ENCODE results near the gene FAM3C. TPM values are rescaled to one million over a fixed set of nuclear protein-coding genes. Genes with fewer than 3 reads are reported as not detected.
A peak's percentile ranks its signal among the peaks of the same experiment; 100 is the strongest.

The FAM3C gene
- total RNA-seq, 2 experiments from 2014 or later: 7.9 to 10.5 TPM

DNA sequence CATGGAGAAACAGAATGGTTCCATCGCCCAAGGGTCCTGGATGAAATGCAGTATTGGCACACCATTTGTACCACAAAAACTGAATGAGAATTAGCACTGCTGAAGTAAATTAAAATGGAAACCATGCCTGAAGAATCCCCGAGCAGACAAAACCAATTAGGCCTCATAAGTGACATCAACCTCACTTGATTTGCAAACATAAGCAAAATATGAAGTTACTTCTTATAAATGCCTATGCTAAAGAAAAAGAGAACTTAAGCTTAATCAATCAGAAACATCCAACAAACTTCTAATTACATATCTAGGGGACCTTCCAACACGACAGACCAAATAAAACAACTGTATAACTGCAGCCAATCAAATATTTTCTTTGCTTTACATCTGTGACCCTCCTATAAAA lies 4.4 kb downstream of the FAM3C start:
- peaks cover 70% of the 10 kb centered on the region for H3K4me1 Mint-ChIP-seq (ENCODE audit: low read depth)
- POLR2A ChIA-PET: interaction anchor here (1.0 to 2.1 kb wide), 3 partner anchors 19 to 155 kb away, joined by 4 to 5 read pairs (median 5); no protein-coding TSS in a partner anchor
- Histone ChIP-seq H3K4me3 (ENCODE audit: low read length) (no peak overlapping the region), H3K36me3 (ENCODE audit: insufficient read depth, low read length) (no peaks in the 10 kb centered on the region), H3K9me3 (ENCODE audit: control insufficient read depth in 1 of 2, insufficient read depth in 1 of 2, low read length in 2 of 2) (no peaks in the 10 kb centered on the region), H3K27ac (ENCODE audit: low read depth in 1 of 2, low read length in 2 of 2) (no peak overlapping the region), H3K27me3 (ENCODE audit: control insufficient read depth in 1 of 2, insufficient read depth in 2 of 2, low read length in 2 of 2) (no peaks in the 10 kb centered on the region), H3K4me1 (ENCODE audit: insufficient read depth, low read length) (peaks cover 4% of the 10 kb centered on the region)
- ATAC-seq (ENCODE audit: poor library complexity) (no peak), DNase-seq (no peak)
- no peaks in the 10 kb centered on the region for H3K36me3 Mint-ChIP-seq (ENCODE audit: low read depth)
- H3K9me3 Mint-ChIP-seq: no peaks in the 10 kb centered on the region
- intact Hi-C loops (cut with DNase I, micrococcal nuclease): loop anchor here in 1 of 2 experiments (2.0 to 10.0 kb wide), 2 partner anchors 23 to 407 kb away; partner anchors contain the start of gene CPED1
- TF ChIP-seq, protein P1, sequence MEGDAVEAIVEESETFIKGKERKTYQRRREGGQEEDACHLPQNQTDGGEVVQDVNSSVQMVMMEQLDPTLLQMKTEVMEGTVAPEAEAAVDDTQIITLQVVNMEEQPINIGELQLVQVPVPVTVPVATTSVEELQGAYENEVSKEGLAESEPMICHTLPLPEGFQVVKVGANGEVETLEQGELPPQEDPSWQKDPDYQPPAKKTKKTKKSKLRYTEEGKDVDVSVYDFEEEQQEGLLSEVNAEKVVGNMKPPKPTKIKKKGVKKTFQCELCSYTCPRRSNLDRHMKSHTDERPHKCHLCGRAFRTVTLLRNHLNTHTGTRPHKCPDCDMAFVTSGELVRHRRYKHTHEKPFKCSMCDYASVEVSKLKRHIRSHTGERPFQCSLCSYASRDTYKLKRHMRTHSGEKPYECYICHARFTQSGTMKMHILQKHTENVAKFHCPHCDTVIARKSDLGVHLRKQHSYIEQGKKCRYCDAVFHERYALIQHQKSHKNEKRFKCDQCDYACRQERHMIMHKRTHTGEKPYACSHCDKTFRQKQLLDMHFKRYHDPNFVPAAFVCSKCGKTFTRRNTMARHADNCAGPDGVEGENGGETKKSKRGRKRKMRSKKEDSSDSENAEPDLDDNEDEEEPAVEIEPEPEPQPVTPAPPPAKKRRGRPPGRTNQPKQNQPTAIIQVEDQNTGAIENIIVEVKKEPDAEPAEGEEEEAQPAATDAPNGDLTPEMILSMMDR (IDR thresholded peaks at IDR 0.05): no peak
- H3K27ac Mint-ChIP-seq: peak overlapping the region; percentile 6
- H3K27me3 Mint-ChIP-seq: no peaks in the 10 kb centered on the region
- CTCF ChIA-PET: no interaction called here
- peak overlapping the region; percentile 23 for H3K4me3 Mint-ChIP-seq

DNA sequence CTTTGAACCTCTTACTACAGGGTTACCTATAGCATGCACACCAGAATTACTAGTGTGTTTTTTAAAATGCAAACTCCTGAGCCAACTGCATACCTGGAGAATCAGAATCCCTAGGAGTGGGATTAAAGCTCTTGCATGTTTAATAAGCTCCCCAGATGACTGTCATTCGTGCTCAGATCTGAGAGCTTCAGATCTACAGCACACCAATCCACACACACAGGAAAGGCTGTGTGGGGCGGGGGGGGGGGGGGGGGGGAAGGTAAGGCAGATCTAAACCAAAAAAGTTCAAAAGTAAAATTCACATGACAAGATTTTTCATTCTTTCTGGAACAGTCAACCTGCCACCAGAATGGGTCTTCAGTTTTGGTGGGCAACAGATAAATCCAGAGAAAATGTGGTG lies 5.5 kb downstream of the FAM3C start:
- Mint-ChIP-seq H3K4me1 (ENCODE audit: low read depth) (peaks cover 81% of the 10 kb centered on the region), H3K9me3 (no peaks in the 10 kb centered on the region), H3K27ac (peak overlapping the region; percentile 16), H3K27me3 (no peaks in the 10 kb centered on the region), H3K4me3 (no peak overlapping the region), H3K36me3 (ENCODE audit: low read depth) (no peaks in the 10 kb centered on the region)
- peaks cover 4% of the 10 kb centered on the region for H3K4me1 ChIP-seq (ENCODE audit: insufficient read depth, low read length)
- ATAC-seq (ENCODE audit: poor library complexity) (peak; percentile 29), DNase-seq (peak in 2 of 14 experiments; percentile 12 to 24)
- CTCF ChIA-PET: no interaction called here
- TF ChIP-seq, protein P1 (IDR thresholded peaks at IDR 0.05): no peak
- no peaks in the 10 kb centered on the region for H3K9me3 ChIP-seq (ENCODE audit: control insufficient read depth in 1 of 2, insufficient read depth in 1 of 2, low read length in 2 of 2)
- POLR2A ChIA-PET: interaction anchor here (0.6 to 2.1 kb wide), 4 partner anchors 18 to 273 kb away, joined by 3 to 5 read pairs (median 4); no protein-coding TSS in a partner anchor
- H3K27me3 ChIP-seq (ENCODE audit: control insufficient read depth in 1 of 2, insufficient read depth in 2 of 2, low read length in 2 of 2): no peaks in the 10 kb centered on the region
- no peak overlapping the region for H3K4me3 ChIP-seq (ENCODE audit: low read length)
- intact Hi-C loops (cut with DNase I, micrococcal nuclease): loop anchor here in 1 of 2 experiments (10.0 kb wide), 1 partner anchor 406 kb away; the partner anchor contains the start of gene CPED1
- no peak overlapping the region for H3K27ac ChIP-seq (ENCODE audit: low read depth in 1 of 2, low read length in 2 of 2)
- H3K36me3 ChIP-seq (ENCODE audit: insufficient read depth, low read length): no peaks in the 10 kb centered on the region

DNA sequence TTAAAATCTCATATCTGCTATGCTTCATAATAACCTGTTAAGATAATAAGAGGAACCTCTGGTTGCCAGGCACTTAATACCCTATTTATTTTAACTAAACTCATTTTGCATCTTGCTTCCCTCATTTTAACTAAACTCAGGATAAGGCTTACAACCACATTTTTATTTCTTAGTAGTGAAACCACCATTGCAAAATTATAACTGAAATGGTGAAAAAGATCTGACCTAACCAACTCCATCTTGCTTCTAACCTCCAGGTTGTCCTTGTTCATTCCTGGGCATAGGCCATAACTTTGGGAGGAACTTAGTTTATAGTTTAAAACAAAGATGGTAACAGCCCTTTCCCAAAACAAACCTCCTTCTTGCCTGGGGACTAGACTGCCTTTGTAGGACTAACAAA lies 6.0 kb downstream of the FAM3C start:
- H3K9me3 ChIP-seq (ENCODE audit: control insufficient read depth in 1 of 2, insufficient read depth in 1 of 2, low read length in 2 of 2): no peaks in the 10 kb centered on the region
- Mint-ChIP-seq H3K4me3 (no peak overlapping the region), H3K27ac (peak overlapping the region; percentile 16), H3K9me3 (no peaks in the 10 kb centered on the region), H3K27me3 (no peaks in the 10 kb centered on the region), H3K36me3 (ENCODE audit: low read depth) (no peaks in the 10 kb centered on the region), H3K4me1 (ENCODE audit: low read depth) (peaks cover 82% of the 10 kb centered on the region)
- peaks cover 4% of the 10 kb centered on the region for H3K4me1 ChIP-seq (ENCODE audit: insufficient read depth, low read length)
- POLR2A ChIA-PET: interaction anchor here (0.6 to 2.1 kb wide), 2 partner anchors 48 to 273 kb away, joined by 3 to 5 read pairs; no protein-coding TSS in a partner anchor
- no peak overlapping the region for H3K4me3 ChIP-seq (ENCODE audit: low read length)
- no peak overlapping the region for H3K27ac ChIP-seq (ENCODE audit: low read depth in 1 of 2, low read length in 2 of 2)
- intact Hi-C loops (cut with DNase I, micrococcal nuclease): loop anchor here in 1 of 2 experiments (10.0 kb wide), 1 partner anchor 405 kb away; the partner anchor contains the start of gene CPED1
- TF ChIP-seq, protein P1 (IDR thresholded peaks at IDR 0.05): no peak
- no peaks in the 10 kb centered on the region for H3K27me3 ChIP-seq (ENCODE audit: control insufficient read depth in 1 of 2, insufficient read depth in 2 of 2, low read length in 2 of 2)
- DNase-seq (no peak), ATAC-seq (ENCODE audit: poor library complexity) (no peak)
- CTCF ChIA-PET: no interaction called here
- H3K36me3 ChIP-seq (ENCODE audit: insufficient read depth, low read length): no peaks in the 10 kb centered on the region

Data from CD4-positive, alpha-beta T cell (primary cell).